Right lobe of liver (tissue), 4 donors: Measurements from ENCODE around the gene SYPL1.

Experiments
- CTCF ChIP-seq, 4 donors: fragments of 200-600 bp in 3 of 4; fragments of 450-650 bp in 1 of 4; IDR thresholded peaks; one replicate each; pipeline versions ENCODE4 v1.5.1 to v1.8.0; 2016 to 2022; ENCODE audit warnings: antibody characterized with exemption in 4 of 4, mild to moderate bottlenecking in 2 of 4
- POLR2A ChIP-seq: fragments of 450-650 bp; IDR thresholded peaks from one replicate; pipeline ENCODE4 v1.6.1; 2017; ENCODE audit warnings: antibody characterized with exemption, mild to moderate bottlenecking
- donor health status: DM: no; HTN: no; CAD: no.
- donor health status: DM: no; HTN: no; CAD: no.
- donor health status: DM: no; HTN: yes; CAD: no.

- TF ChIP-seq CTCF (IDR thresholded peaks at IDR 0.05) (no peak), POLR2A (no peak)
These were observed 38.4 kb downstream of the SYPL1 start for GRCh38 chr7:106073701-106074100.
